ENCODE results near the gene RNF123. TPM values are rescaled to one million over a fixed set of nuclear protein-coding genes. Genes with fewer than 3 reads are reported as not detected.

The RNF123 gene
- total RNA-seq, 1 donor = 33.3 TPM

DNA sequence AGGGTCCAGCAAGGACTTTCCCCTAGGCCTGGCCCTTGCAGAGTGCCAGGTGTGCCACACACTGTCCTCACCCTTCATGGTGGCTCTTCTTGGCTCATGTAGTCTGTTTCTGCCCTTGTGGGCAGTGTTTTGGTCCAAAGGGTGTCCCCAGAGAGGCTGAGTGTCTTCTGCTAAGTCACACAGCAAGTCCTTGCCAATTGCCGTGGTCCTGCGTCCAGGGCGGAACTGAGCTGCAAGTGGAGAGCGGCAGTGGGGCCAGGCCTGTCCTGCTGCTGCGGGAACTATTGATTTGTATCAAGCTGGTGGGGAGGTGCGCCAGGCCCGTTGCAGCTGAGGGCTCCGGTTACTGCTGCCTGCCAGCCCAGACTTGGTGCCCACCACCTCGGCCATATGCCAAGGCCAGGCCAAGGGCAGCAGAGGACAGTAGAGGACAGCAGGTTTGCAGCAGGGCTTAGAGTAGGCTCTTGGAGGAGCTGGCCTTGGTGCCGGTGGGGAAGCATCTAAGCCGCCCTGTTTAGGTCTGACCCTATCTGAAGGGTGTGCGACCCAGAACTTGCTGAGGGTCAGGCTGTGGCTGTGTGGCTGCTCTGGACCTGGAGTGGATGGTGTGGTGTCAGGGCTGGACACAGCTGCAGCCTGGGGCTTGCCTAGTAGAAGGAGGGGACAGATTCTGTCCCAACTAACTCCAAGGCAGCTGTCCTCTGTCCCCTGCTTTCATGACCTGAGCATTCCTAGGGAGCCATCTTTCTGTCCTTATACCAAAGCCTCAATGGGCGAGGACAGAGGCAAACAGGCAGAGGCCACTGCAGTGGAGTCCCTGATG, 25.6 kb downstream of the RNF123 start:
- Histone ChIP-seq H3K4me3 (ENCODE audit: insufficient read depth, low read length) (no peak overlapping the region), H4K20me1 (ENCODE audit: insufficient read depth, low read length) (peaks cover 8% of the 10 kb centered on the region), H3K27me3 (ENCODE audit: insufficient read depth, low read length) (no peaks in the 10 kb centered on the region), H3K27ac (ENCODE audit: low read depth, low read length) (no peak overlapping the region), H3K79me2 (ENCODE audit: insufficient read depth, low read length) (no peaks in the 10 kb centered on the region), H3K4me2 (ENCODE audit: insufficient read depth, low read length) (no peak overlapping the region), H3K36me3 (ENCODE audit: insufficient read depth, low read length) (no peaks in the 10 kb centered on the region), H3K9me3 (ENCODE audit: low read depth, low read length) (no peaks in the 10 kb centered on the region), H3K4me1 (ENCODE audit: insufficient read depth, low read length) (peaks cover 6% of the 10 kb centered on the region), H2AFZ (ENCODE audit: low read length) (no peak overlapping the region)
- no peak for TF ChIP-seq CTCF (IDR thresholded peaks at IDR 0.05; ENCODE audit: extremely low read depth, low read depth, low read length)
- peak; percentile 75 for DNase-seq (ENCODE audit: insufficient read length, low spot score, missing footprints)

DNA sequence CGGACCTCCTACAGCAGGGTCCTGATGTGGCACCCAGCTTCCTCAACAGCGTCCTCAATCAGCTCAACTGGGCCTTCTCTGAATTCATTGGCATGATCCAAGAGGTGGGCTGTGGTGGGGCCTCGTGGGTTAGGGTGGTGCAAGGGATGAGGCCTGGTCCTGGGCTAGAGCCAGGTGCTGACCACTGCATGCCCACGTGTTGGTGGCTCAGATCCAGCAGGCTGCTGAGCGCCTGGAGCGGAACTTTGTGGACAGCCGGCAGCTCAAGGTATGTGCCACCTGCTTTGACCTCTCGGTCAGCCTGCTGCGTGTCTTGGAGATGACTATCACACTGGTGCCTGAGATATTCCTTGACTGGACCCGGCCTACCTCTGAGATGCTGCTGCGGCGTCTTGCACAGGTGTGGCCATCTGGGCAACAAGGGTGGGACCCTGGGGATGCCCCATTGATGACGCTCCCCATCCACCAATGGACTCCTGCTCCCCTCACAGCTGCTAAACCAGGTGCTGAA, 26.3 kb downstream of the RNF123 start:
- Histone ChIP-seq H3K27me3 (ENCODE audit: insufficient read depth, low read length) (no peaks in the 10 kb centered on the region), H3K79me2 (ENCODE audit: insufficient read depth, low read length) (no peaks in the 10 kb centered on the region), H4K20me1 (ENCODE audit: insufficient read depth, low read length) (peaks cover 12% of the 10 kb centered on the region), H2AFZ (ENCODE audit: low read length) (no peak overlapping the region), H3K9me3 (ENCODE audit: low read depth, low read length) (no peaks in the 10 kb centered on the region), H3K36me3 (ENCODE audit: insufficient read depth, low read length) (peaks cover 1% of the 10 kb centered on the region), H3K27ac (ENCODE audit: low read depth, low read length) (no peak overlapping the region), H3K4me2 (ENCODE audit: insufficient read depth, low read length) (no peak overlapping the region), H3K4me1 (ENCODE audit: insufficient read depth, low read length) (peaks cover 6% of the 10 kb centered on the region), H3K4me3 (ENCODE audit: insufficient read depth, low read length) (no peak overlapping the region)
- TF ChIP-seq CTCF (IDR thresholded peaks at IDR 0.05; ENCODE audit: extremely low read depth, low read depth, low read length) = no peak
- DNase-seq (ENCODE audit: insufficient read length, low spot score, missing footprints) = peak; percentile 57

GRCh38 chr3:49716169-49716568, 26.8 kb downstream of the RNF123 start:
- H2AFZ ChIP-seq (ENCODE audit: low read length) = no peak overlapping the region
- no peaks in the 10 kb centered on the region for H3K27me3 ChIP-seq (ENCODE audit: insufficient read depth, low read length)
- H3K4me2 ChIP-seq (ENCODE audit: insufficient read depth, low read length) = no peak overlapping the region
- no peaks in the 10 kb centered on the region for H3K9me3 ChIP-seq (ENCODE audit: low read depth, low read length)
- no peak for TF ChIP-seq CTCF (IDR thresholded peaks at IDR 0.05; ENCODE audit: extremely low read depth, low read depth, low read length)
- H3K4me1 ChIP-seq (ENCODE audit: insufficient read depth, low read length) = peaks cover 6% of the 10 kb centered on the region
- no peak overlapping the region for H3K27ac ChIP-seq (ENCODE audit: low read depth, low read length)
- peaks cover 12% of the 10 kb centered on the region for H4K20me1 ChIP-seq (ENCODE audit: insufficient read depth, low read length)
- H3K4me3 ChIP-seq (ENCODE audit: insufficient read depth, low read length) = no peak overlapping the region
- DNase-seq (ENCODE audit: insufficient read length, low spot score, missing footprints) = peak; percentile 53
- H3K36me3 ChIP-seq (ENCODE audit: insufficient read depth, low read length) = peaks cover 6% of the 10 kb centered on the region
- no peaks in the 10 kb centered on the region for H3K79me2 ChIP-seq (ENCODE audit: insufficient read depth, low read length)

DNA sequence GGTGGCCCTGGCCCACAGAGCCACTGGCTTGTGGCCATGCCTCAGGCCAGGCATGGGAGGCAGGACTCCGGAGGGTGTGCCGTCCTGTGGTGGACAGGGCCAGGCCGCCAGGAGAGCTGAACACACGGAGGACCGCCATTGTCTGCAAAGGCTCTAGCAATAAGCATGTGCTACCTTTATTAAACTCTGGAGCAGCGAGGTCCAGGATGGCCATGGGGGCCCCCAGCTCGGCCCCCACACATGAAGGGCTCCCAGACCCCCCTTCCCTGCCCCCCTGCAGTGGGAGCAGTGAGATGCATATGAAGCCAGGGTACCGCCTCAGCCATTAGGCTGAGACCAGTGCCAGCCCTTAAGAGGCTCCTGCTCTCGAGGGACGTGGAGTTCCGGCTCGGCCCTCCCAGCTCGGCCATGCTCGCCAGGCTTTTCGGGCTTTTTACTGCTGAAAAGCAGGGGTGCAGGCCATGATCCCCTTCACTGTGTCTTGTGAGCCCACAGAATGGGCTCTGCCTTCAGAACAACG, 27.4 kb downstream of the RNF123 start:
- H3K27ac ChIP-seq (ENCODE audit: low read depth, low read length) = no peak overlapping the region
- peak; percentile 48 for DNase-seq (ENCODE audit: insufficient read length, low spot score, missing footprints)
- peaks cover 12% of the 10 kb centered on the region for H4K20me1 ChIP-seq (ENCODE audit: insufficient read depth, low read length)
- no peaks in the 10 kb centered on the region for H3K9me3 ChIP-seq (ENCODE audit: low read depth, low read length)
- no peaks in the 10 kb centered on the region for H3K27me3 ChIP-seq (ENCODE audit: insufficient read depth, low read length)
- no peak overlapping the region for H3K4me2 ChIP-seq (ENCODE audit: insufficient read depth, low read length)
- TF ChIP-seq CTCF (IDR thresholded peaks at IDR 0.05; ENCODE audit: extremely low read depth, low read depth, low read length) = no peak
- no peak overlapping the region for H3K4me3 ChIP-seq (ENCODE audit: insufficient read depth, low read length)
- H3K36me3 ChIP-seq (ENCODE audit: insufficient read depth, low read length) = peaks cover 10% of the 10 kb centered on the region
- peaks cover 6% of the 10 kb centered on the region for H3K4me1 ChIP-seq (ENCODE audit: insufficient read depth, low read length)
- no peaks in the 10 kb centered on the region for H3K79me2 ChIP-seq (ENCODE audit: insufficient read depth, low read length)
- no peak overlapping the region for H2AFZ ChIP-seq (ENCODE audit: low read length)

All from osteoblast (primary cell).